T-helper 2 cell (primary cell): ENCODE measurements around the gene ALG12.

Source experiments
- DNase-seq, 5 experiments: peaks; one replicate each; pipeline versions ENCODE4 v3.0.0 to v3.0.0-alpha.2; 2012 to 2022

ALG12 gene

GRCh38 chr22:49929994-49930575 lies 11.8 kb upstream of the ALG12 start:
- DNase-seq: no peak

GRCh38 chr22:49929211-49929979 lies 11.2 kb upstream of the ALG12 start:
- DNase-seq: peak; percentile 60 to 75 (median 72)

GRCh38 chr22:49928555-49929210 lies 10.4 kb upstream of the ALG12 start:
- no peak for DNase-seq

GRCh38 chr22:49928185-49928495 lies 9.9 kb upstream of the ALG12 start:
- no peak for DNase-seq

GRCh38 chr22:49927483-49928184 lies 9.4 kb upstream of the ALG12 start:
- DNase-seq: no peak

- no peak for DNase-seq
These were observed 8.7 kb upstream of the ALG12 start for GRCh38 chr22:49926916-49927315.

GRCh38 chr22:49925525-49926128 lies 7.4 kb upstream of the ALG12 start:
- DNase-seq: peak; percentile 36 to 85 (median 74)

GRCh38 chr22:49924113-49924833 lies 6.0 kb upstream of the ALG12 start:
- no peak for DNase-seq

GRCh38 chr22:49923445-49923844 lies 5.2 kb upstream of the ALG12 start:
- peak in 2 of 5 experiments; percentile 25 to 45 for DNase-seq

GRCh38 chr22:49922926-49923325 lies 4.7 kb upstream of the ALG12 start:
- DNase-seq: peak in 1 of 5 experiments; percentile 2

- no peak for DNase-seq
These were observed 4.2 kb upstream of the ALG12 start for GRCh38 chr22:49922484-49922883.

GRCh38 chr22:49921508-49922278 lies 3.5 kb upstream of the ALG12 start:
- no peak for DNase-seq

- DNase-seq: no peak
These were observed 2.6 kb upstream of the ALG12 start for GRCh38 chr22:49920859-49921258.

- no peak for DNase-seq
These were observed 958 bp upstream of the ALG12 start for GRCh38 chr22:49918911-49919881.

GRCh38 chr22:49916831-49917230 lies 1.4 kb downstream of the ALG12 start:
- no peak for DNase-seq

- DNase-seq: no peak
These were observed 2.6 kb downstream of the ALG12 start for GRCh38 chr22:49915610-49916009.

GRCh38 chr22:49914256-49914655 lies 4.0 kb downstream of the ALG12 start:
- no peak for DNase-seq

- DNase-seq: no peak
These were observed 4.8 kb downstream of the ALG12 start for GRCh38 chr22:49913446-49913845.

- DNase-seq: no peak
These were observed 5.2 kb downstream of the ALG12 start for GRCh38 chr22:49913026-49913425.
